Measurements from ENCODE around the gene ENPP7.

Gene ENPP7

GRCh38 chr17:79704691-79705090 lies 26.1 kb upstream of the ENPP7 start:
- no peak for DNase-seq (ENCODE audit: low spot score)

DNA sequence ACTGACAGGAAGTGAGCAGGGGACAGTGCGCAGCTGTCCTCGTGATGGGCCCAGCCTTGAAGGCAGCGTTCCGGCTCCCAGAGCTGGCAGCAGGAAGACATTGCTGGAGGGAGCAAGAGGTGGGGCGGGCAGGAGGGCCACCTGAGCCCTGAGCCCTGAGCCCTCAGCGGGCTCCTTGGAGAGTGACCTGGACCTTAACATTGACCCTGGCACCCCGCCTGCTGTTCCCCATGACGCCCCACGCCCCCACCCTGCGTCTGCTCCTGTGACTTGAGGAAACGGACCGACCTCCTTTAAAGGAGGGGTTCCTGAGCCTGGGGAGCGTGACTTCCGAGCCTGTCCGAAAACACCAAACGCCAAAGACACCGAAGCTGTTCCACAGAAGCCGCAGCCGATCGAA lies 25.1 kb upstream of the ENPP7 start:
- DNase-seq (ENCODE audit: low spot score), result no peak

DNA sequence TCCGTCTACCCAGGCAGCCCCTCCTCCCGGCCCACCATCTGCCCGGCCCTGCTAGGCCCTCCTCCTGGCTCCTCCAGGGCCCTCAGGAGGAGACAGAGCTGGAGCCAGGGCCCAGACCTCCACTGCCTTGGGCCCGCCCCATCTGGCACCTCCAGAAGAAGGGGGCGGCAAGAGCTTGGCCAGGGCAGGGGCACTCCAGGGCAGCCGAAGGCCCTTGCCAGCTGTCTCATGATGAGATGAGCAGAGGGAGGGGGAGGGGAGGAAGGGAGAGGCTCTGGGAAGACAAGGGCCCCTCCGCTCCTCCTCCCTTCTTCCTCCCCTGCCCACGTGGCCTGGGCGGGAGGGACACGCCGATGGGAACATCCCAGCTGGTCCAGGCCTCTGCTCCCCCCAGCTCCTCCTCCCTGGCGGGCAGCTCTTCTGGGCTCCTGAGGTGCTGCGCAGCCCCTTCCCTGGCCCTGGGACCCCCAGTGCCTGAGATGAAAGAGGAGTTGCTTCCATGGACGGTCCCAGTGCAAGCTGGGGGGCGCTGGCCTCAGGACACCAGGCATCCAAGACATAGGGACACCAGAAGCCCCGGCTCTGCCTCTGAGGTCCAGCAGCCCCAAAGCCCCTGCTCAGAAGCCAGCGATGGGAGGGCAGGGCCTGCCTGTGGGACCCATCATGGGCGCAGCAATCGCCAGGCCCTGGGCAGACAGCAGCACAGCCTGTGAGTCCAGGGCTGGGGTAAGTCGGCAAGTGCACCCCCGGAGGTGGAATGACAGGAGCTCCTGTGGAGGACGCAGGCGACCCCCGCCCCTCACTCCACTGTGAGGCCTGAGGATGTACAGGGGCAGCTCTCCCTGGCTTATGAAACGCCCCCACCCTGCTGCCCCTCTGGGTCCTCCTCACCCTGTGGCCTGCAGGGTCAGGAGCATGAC lies 23.6 kb upstream of the ENPP7 start:
- DNase-seq (ENCODE audit: low spot score), result no peak

GRCh38 chr17:79707931-79708891 lies 22.5 kb upstream of the ENPP7 start:
- DNase-seq (ENCODE audit: low spot score), result peak; percentile 62

DNA sequence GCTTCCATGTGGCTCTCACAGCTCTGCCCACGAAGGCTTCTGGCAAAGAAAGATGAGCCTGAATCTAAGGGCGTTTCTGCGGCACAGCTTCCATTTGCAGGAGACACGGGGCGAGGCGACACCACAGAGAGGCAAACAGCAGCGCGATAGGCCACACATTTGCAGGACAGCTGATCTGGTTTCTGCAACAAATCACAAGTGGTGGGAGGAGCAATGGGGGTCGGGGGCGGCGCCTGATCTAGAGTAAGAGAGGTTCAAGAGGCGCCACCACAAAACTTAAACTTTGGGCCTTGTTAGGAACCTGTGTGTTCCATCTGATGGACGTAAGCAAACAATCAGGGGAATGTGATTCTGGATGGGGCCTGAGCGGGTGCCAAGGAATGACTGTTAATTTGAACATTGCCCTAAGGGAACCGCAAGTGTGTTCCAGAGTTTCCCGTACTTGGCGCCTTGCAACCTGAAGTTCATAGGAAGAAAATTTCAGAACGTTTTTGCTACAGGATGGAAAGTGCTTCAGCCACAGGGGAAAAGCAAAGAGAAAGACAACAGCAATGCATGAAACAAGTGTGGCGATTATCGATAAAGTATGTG lies 18.9 kb upstream of the ENPP7 start:
- no peak for DNase-seq (ENCODE audit: low spot score)

DNA sequence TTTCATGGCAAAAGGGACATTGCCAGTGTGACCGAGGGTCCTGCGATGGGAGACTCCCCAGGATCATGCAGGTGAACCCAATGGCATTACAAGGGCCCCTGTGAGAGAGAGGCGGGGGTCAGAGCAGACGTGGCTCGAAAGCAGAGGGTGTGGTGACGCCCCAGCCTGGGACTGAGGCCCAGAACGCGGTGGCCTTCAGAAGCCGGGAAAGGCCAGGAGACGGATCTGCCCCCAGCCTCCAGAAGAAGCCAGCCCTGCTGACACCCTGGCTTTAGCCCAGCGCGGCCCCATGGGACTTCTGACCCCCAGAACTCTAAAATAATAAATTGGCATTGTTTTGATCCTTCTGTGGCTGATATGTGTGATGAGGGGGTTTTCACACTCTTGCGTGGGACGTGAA lies 17.4 kb upstream of the ENPP7 start:
- DNase-seq (ENCODE audit: low spot score), result no peak

DNA sequence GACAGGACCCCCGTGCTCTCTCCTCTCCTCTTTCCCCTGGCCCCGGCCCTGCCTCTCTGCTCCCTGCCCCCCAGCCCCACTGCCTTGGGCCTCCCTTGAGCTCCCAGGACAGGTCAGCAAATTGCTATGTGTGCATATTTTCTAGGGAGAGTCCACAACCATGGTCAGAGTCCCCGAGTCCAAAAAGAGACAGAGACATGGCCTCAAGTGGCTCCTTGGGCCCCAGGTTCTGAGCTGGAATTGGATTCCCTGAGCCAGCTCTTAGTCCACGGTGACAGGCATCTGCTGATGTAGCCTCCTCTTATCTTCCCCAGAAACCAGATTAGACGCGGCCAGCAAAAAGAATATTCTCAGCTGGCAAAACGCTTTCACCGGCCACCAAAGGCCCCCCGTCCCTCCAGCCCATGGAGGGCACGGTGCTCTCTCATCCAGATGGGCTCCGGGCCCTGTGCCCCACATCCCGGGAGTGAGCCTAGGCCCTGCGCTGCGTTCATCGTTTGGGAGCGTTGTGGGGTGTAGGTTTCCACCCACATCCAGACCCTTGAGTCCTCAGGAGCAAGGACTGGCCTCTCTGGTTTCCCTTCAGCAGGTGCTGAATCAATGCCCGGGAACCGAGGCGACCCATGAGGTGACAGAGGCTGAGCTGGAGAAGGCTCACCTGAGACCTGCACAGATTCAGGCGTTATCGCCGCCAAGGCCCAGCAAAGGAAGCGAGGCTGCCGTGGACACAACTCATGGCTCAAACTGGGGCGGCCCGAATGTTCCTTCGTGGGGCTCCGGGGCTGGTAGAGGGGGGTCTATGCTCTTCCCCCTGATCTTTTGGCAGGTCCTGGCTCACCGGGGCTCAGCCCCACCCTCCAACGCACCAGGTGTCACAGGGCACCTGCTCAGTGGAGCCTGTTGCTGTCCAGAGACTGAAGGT lies 16.3 kb upstream of the ENPP7 start:
- no peak for DNase-seq (ENCODE audit: low spot score)

- DNase-seq (ENCODE audit: low spot score), result no peak
These were observed 15.4 kb upstream of the ENPP7 start for GRCh38 chr17:79715098-79715942.

DNA sequence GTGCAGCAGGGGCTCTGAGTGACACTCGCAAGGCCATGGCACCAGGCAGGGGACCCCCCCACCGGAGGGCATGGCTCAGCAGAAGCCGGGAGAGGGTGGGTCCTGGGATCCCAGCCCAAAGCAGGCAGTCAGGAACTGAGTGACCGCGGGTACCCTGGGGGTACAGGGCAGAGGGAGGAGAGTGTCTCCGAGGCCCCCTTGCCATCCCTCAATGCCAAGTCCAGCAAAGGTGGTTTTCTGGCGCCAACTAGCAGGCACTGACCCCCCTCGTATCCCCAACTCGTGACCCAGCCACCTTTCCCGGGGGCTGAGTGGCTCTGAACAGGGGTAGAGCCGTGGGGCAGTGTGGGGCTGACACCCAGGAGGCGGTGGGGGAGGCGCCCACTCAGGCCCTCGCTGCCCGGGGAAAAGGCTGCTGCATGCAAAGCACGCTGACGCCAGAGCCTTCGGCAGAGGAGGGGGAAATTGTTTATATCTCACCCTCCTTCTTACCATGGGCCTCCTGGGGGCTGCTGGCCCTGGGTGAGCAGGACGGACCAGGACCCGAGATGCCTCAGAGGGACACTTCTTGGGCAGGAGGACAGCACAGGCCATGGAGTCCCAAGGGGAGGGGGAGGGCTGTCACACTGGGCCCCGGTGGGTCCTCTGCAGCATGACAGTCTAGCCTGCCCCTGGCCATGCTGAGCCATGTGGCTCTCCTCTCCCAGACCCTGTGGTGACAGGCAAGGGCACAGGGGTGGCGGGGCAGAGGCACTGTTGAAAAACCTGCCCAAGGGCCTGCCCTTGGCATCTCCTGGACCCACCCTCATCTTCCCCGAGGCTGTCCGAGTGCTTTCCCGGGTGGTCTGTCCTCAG lies 14.6 kb upstream of the ENPP7 start:
- no peak for DNase-seq (ENCODE audit: low spot score)

DNA sequence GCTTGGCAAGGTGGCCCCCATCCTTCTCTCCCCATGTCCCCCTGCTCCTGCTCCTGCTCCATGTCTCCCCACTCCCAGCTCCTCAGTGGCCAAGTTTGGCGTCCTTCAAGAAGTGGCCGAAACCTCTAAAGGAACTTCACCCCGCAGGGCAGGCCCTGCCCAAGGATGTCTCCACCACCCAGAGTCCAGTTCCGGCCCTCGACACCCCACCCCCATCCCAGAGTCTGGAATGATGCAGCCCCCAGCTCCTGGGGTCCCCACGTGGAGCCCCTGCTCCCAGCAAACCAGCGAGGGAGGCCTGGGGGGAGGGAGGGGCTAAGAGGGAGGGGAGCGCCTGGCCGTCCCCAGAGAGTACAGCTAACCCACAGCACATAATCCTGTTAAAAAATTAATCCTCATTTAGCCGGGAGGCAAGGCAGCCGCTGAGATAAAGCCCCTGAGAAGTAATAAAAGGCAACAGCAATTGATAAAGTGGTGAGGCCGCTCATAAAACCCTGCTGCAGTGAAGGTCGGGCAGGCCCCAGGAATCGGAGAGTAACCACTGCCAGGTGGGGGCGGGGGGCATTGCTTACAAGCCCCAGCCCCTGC lies 9.9 kb upstream of the ENPP7 start:
- DNase-seq (ENCODE audit: low spot score), result no peak

DNA sequence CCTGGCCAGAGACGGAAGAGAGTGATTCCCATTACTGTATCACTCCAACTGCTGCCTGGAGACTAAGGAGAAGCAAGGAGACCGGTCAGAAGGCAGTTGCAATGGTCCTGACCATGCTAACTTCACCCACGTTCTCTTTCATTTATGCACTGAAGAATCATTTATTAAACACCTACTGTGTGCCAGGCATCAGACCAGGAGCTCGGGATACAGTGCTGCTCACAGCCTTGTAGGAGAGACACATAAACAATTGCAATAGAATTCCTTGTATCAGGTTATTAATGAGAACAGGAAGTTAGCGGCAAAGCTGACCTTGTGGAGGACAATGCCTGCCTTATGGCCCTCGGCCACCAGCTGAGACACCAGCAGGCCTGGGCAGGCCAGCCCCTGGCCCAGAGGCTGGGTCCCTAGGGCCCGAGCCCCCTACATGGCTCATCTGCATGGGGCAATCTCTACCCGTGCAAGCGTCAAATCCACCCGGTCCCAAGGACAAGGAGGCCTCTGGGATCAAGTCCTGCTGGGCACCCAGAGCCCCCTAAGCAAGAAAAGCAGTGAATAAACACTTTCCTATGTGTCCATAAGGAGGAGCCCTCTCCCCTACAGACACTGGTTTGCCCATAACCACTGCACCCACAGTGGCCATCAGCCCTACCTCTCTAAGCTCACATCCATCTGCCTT lies 8.6 kb upstream of the ENPP7 start:
- no peak for DNase-seq (ENCODE audit: low spot score)

- DNase-seq (ENCODE audit: low spot score), result no peak
These were observed 8.0 kb upstream of the ENPP7 start for GRCh38 chr17:79722787-79723186.

DNA sequence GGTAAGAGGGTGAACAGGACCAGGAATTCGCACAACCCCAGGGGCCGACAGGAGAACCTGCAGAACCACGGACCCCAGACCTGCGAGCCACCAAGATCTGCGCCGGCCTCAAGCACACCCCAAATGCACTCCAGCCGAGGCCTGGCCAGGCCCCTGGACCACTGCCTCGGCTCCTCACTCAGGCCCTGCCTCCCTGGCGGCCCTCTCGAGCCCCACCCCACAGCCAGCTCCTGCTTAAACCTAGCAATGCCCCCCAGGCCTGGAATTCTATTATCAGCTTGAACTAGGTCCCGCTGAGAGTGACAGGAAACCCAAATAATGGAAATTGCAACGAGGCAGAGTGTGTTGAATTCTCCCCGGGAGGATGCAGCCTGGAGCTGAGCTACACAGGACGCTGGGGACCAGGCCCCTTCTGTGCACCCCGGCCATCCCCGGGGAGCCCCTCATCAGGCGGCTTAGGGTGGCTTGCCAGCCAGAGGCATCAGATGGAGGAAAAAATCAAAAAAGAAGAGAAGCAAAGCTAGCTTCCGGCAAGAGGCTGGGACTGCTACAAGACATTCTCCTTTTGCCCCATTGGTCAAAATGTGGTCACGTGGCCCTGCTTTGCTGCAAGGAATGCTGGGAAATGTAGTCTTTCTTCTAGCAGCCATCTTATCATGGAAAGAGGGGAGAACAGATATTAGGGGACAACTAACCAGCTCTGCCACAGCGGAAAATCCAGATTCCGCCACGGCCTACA lies 2.4 kb upstream of the ENPP7 start:
- peak; percentile 94 for DNase-seq (ENCODE audit: low spot score)

DNA sequence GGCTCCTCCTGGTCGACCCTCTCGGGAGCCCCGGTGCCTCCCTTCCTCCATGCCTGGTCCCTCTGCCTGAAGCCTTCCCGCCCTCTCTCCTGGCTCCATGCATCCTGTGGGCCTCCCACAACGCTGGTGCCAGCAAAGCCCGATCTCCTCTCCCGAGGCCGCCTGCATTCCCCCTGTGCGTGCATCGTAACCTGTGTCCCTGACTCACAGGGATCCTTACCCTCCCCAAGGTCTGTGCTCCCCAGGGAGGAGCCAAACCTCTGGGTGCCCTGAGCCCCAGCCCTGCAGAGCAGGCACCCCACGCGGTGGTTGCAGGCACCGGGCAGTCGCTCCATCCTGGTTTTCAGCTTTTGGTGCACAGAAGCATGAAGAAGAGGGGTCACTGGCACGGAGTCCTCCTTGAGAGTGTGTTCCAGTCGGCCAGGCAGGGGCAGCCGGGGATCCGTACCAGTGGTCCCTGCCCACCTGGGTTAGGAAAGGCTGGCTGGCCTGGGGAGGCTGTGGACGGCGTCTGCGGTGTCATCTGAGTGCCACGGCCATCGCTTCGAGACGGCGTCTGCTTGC lies 1.8 kb upstream of the ENPP7 start:
- DNase-seq (ENCODE audit: low spot score), result no peak

DNA sequence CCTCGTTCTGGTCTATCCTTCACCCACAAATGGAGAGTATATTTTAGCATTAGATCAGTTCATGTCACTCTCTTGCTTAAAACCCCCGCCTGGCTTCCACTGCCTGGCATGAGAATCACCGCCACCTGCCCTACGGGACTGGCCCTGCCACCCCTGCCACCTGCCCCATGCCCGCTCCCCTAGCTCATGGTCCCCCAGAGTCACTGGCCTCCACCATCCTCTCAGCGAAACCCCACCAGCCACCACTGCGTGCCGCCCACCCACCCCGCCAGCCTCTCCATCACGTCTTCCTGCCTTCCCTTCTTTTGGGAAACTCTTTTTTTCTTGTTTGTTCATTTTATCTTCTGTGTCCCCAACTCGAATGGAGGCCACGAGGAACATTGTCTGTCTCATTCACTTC lies 982 bp upstream of the ENPP7 start:
- no peak for DNase-seq (ENCODE audit: low spot score)

- no peak for DNase-seq (ENCODE audit: low spot score)
These were observed 340 bp upstream of the ENPP7 start for GRCh38 chr17:79730437-79730768.

DNA sequence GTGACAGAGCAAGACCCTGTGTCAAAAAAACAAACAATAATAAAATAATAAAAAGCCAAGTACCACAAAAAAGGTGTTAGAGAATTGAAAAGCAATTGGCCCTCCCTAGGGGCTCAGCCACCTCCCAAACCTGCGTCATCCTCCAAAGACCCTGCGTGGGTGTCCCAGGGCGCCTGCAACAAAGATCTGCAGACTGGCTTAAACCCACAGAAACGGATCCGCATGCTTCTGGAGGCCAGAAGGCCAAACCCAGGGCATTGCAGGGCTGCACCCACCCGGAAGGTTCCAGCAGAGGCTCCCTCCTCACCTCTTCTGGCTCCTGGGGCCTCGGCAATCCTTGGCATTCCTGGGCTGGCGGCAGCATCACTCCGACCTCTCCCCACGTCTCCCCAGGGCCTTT lies 1.5 kb downstream of the ENPP7 start:
- DNase-seq (ENCODE audit: low spot score), result no peak
